Right lobe of liver (tissue), 4 donors: ENCODE data around the gene MFSD12.

Experiments
- POLR2A ChIP-seq: fragments of 450-650 bp; IDR thresholded peaks from one replicate; pipeline ENCODE4 v1.6.1; 2017; ENCODE audit warnings: antibody characterized with exemption, mild to moderate bottlenecking
- TF ChIP-seq, protein P1 (sequence below), 4 donors: fragments of 200-600 bp in 3 of 4; fragments of 450-650 bp in 1 of 4; IDR thresholded peaks; one replicate each; pipeline versions ENCODE4 v1.5.1 to v1.8.0; 2016 to 2022; ENCODE audit warnings: antibody characterized with exemption in 4 of 4, mild to moderate bottlenecking in 2 of 4
- donor health status: DM: no; HTN: no; CAD: no.
- donor health status: DM: no; HTN: no; CAD: no.
- donor health status: DM: no; HTN: yes; CAD: no.

GRCh38 chr19:3570606-3571011 lies 13.2 kb upstream of the MFSD12 start:
- TF ChIP-seq, protein P1, sequence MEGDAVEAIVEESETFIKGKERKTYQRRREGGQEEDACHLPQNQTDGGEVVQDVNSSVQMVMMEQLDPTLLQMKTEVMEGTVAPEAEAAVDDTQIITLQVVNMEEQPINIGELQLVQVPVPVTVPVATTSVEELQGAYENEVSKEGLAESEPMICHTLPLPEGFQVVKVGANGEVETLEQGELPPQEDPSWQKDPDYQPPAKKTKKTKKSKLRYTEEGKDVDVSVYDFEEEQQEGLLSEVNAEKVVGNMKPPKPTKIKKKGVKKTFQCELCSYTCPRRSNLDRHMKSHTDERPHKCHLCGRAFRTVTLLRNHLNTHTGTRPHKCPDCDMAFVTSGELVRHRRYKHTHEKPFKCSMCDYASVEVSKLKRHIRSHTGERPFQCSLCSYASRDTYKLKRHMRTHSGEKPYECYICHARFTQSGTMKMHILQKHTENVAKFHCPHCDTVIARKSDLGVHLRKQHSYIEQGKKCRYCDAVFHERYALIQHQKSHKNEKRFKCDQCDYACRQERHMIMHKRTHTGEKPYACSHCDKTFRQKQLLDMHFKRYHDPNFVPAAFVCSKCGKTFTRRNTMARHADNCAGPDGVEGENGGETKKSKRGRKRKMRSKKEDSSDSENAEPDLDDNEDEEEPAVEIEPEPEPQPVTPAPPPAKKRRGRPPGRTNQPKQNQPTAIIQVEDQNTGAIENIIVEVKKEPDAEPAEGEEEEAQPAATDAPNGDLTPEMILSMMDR (IDR thresholded peaks at IDR 0.05), result no peak
- no peak for TF ChIP-seq POLR2A
